ENCODE results near the gene GRIN3B. TPM values are rescaled to one million over a fixed set of nuclear protein-coding genes. Genes with fewer than 3 reads are reported as not detected.

Gene GRIN3B
- total RNA-seq, 1 experiment from 2014 or later = not detected

DNA sequence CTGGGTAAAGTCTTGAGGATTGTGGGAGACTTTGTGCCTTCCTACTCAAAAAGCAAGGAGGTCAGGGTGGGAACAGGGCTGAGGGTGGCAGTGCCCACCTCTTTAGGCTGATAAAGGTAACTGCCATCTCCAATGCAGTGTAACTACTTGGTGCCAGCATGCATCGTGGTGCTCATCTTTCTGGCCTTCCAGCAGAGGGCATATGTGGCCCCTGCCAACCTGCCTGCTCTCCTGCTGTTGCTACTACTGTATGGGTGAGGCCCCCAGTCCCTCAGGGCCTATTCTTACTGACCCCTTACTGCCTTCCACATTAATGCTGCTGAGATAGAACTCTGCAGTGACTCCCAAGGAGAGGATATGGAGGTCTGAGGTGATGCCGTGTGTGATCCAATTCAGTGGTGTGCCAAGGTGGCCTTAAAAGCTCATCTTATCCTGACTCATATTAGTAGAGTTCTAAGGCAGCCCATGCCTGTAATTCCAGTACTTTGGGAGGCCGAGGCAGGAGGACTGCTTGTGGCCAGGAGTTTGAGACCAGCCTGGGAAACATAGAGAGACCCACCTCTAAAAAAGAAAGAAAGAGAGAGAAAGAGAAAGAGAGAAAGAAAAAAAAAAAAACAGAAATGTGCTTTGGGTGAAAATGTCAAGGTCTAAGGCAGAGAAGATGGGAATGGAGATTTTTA, 57.1 kb downstream of the GRIN3B start:
- DNase-seq (ENCODE audit: low spot score) = peak; percentile 32

DNA sequence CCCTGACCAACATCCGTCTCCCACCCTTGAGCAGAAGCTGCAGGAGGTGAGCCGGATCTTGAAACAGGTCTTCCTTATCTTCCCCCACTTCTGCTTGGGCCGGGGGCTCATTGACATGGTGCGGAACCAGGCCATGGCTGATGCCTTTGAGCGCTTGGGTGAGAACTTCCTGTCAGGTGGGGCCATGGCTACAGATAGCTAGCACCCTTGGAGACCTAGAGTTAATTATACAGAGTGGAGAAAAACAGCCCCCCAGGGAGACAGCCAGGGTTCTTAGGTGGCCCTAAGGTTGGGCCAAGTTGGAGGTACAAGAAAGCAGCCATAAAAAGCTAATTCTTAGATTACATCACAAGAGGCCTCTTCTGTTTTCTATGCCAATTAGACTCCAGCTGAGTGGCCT, 57.9 kb downstream of the GRIN3B start:
- DNase-seq (ENCODE audit: low spot score) = no peak

Small RNAs within 50 kb of the gene (small RNA-seq; reads per million reads assigned to genes)
- gene RNU6-2 = 0.57 reads per million

Other genes with a start within 250 kb of the GRIN3B start
- 206 and 211 TPM in 2 replicates for gene MISP, start 249.3 kb upstream of the GRIN3B start, total RNA-seq (2014; rRNA removed; shearing (Covaris generic))
- gene PTBP1, start 203.0 kb upstream of the GRIN3B start, total RNA-seq (2014; rRNA removed; shearing (Covaris generic)) = 464 and 599 TPM in 2 replicates
- not detected in 2 replicates for gene PLPPR3, start 178.5 kb upstream of the GRIN3B start, total RNA-seq (2014; rRNA removed; shearing (Covaris generic))
- not detected in 2 replicates for gene AZU1, start 172.6 kb upstream of the GRIN3B start, total RNA-seq (2014; rRNA removed; shearing (Covaris generic))
- not detected in 2 replicates for gene PRTN3, start 159.4 kb upstream of the GRIN3B start, total RNA-seq (2014; rRNA removed; shearing (Covaris generic))
- gene ELANE, start 148.1 kb upstream of the GRIN3B start, total RNA-seq (2014; rRNA removed; shearing (Covaris generic)) = not detected in 2 replicates
- 1.1 and 1.4 TPM in 2 replicates for gene CFD, start 140.8 kb upstream of the GRIN3B start, total RNA-seq (2014; rRNA removed; shearing (Covaris generic))
- gene MED16, start 107.2 kb upstream of the GRIN3B start, total RNA-seq (2014; rRNA removed; shearing (Covaris generic)) = 31.8 and 32.4 TPM in 2 replicates
- gene RNU6-9, start 106.9 kb upstream of the GRIN3B start, total RNA-seq (2014; rRNA removed; shearing (Covaris generic)) = not detected in 2 replicates
- gene R3HDM4, start 87.2 kb upstream of the GRIN3B start, total RNA-seq (2014; rRNA removed; shearing (Covaris generic)) = 37.7 and 51.4 TPM in 2 replicates
- not detected in 2 replicates for gene KISS1R, start 83.1 kb upstream of the GRIN3B start, total RNA-seq (2014; rRNA removed; shearing (Covaris generic))
- gene ARID3A, start 74.4 kb upstream of the GRIN3B start, total RNA-seq (2014; rRNA removed; shearing (Covaris generic)) = 10.4 and 11.8 TPM in 2 replicates
- 172 and 186 TPM in 2 replicates for gene WDR18, start 16.1 kb upstream of the GRIN3B start, total RNA-seq (2014; rRNA removed; shearing (Covaris generic))
- gene TMEM259, start 20.7 kb downstream of the GRIN3B start, total RNA-seq (2014; rRNA removed; shearing (Covaris generic)) = 236 and 253 TPM in 2 replicates
- gene RNU6-2, start 21.1 kb downstream of the GRIN3B start, total RNA-seq (2014; rRNA removed; shearing (Covaris generic)) = not detected in 2 replicates
- 265 and 298 TPM in 2 replicates for gene CNN2, start 26.2 kb downstream of the GRIN3B start, total RNA-seq (2014; rRNA removed; shearing (Covaris generic))
- gene ABCA7, start 39.7 kb downstream of the GRIN3B start, total RNA-seq (2014; rRNA removed; shearing (Covaris generic)) = 56.9 and 76.3 TPM in 2 replicates
- gene ARHGAP45, start 66.7 kb downstream of the GRIN3B start, total RNA-seq (2014; rRNA removed; shearing (Covaris generic)) = 93.3 and 102 TPM in 2 replicates
- 394 and 395 TPM in 2 replicates for gene POLR2E, start 95.0 kb downstream of the GRIN3B start, total RNA-seq (2014; rRNA removed; shearing (Covaris generic))
- 1,102 and 1,117 TPM in 2 replicates for gene GPX4, start 103.6 kb downstream of the GRIN3B start, total RNA-seq (2014; rRNA removed; shearing (Covaris generic))
- gene SBNO2, start 173.8 kb downstream of the GRIN3B start, total RNA-seq (2014; rRNA removed; shearing (Covaris generic)) = 49.6 and 50.5 TPM in 2 replicates
- 101 and 114 TPM in 2 replicates for gene STK11, start 205.4 kb downstream of the GRIN3B start, total RNA-seq (2014; rRNA removed; shearing (Covaris generic))
- gene CBARP, start 237.6 kb downstream of the GRIN3B start, total RNA-seq (2014; rRNA removed; shearing (Covaris generic)) = 2.4 and 3.9 TPM in 2 replicates
- gene ATP5F1D, start 241.3 kb downstream of the GRIN3B start, total RNA-seq (2014; rRNA removed; shearing (Covaris generic)) = 142 and 159 TPM in 2 replicates
- 32.5 and 38.6 TPM in 2 replicates for gene MIDN, start 248.2 kb downstream of the GRIN3B start, total RNA-seq (2014; rRNA removed; shearing (Covaris generic))